GM20431 (cell line): Measurements from ENCODE around the gene MICAL3.

ENCODE experiments used
- in situ Hi-C: fragments of 300-500 bp; cut with MseI, MboI; formaldehyde crosslinking; loops from one replicate; pipeline ENCODE4 v1.15.0; 2020; ENCODE audit warnings: low sequenced_read_pairs; ENCODE audit not compliant: unreplicated experiment

MICAL3 gene

GRCh38 chr22:17906978-17907747, 117.2 kb downstream of the MICAL3 start:
- in situ Hi-C loops: no loop called here

- in situ Hi-C loops: no loop called here
These were observed 118.9 kb downstream of the MICAL3 start for GRCh38 chr22:17905445-17905844.

GRCh38 chr22:17903564-17904295, 120.6 kb downstream of the MICAL3 start:
- in situ Hi-C loops: no loop called here

- in situ Hi-C loops: no loop called here
These were observed 121.4 kb downstream of the MICAL3 start for GRCh38 chr22:17902960-17903359.

- in situ Hi-C loops: loop anchor here (25.0 kb wide), 1 partner anchor 336 kb away; the partner anchor contains the start of gene SLC25A18
These were observed 126.0 kb downstream of the MICAL3 start for GRCh38 chr22:17898375-17898774.

- in situ Hi-C loops: loop anchor here (25.0 kb wide), 1 partner anchor 336 kb away; the partner anchor contains the start of gene SLC25A18
These were observed 126.5 kb downstream of the MICAL3 start for GRCh38 chr22:17897858-17898257.

- in situ Hi-C loops: loop anchor here (25.0 kb wide), 1 partner anchor 335 kb away; the partner anchor contains the start of gene SLC25A18
These were observed 126.9 kb downstream of the MICAL3 start for GRCh38 chr22:17897426-17897825.

GRCh38 chr22:17896586-17896985, 127.8 kb downstream of the MICAL3 start:
- in situ Hi-C loops: loop anchor here (25.0 kb wide), 1 partner anchor 334 kb away; the partner anchor contains the start of gene SLC25A18

- in situ Hi-C loops: loop anchor here (25.0 kb wide), 1 partner anchor 332 kb away; the partner anchor contains the start of gene SLC25A18
These were observed 130.3 kb downstream of the MICAL3 start for GRCh38 chr22:17893900-17894535.

GRCh38 chr22:17892376-17892775, 132.0 kb downstream of the MICAL3 start:
- in situ Hi-C loops: loop anchor here (25.0 kb wide), 1 partner anchor 330 kb away; the partner anchor contains the start of gene SLC25A18

GRCh38 chr22:17891481-17892167, 132.7 kb downstream of the MICAL3 start:
- in situ Hi-C loops: loop anchor here (25.0 kb wide), 1 partner anchor 329 kb away; the partner anchor contains the start of gene SLC25A18

GRCh38 chr22:17890892-17891291, 133.5 kb downstream of the MICAL3 start:
- in situ Hi-C loops: loop anchor here (25.0 kb wide), 1 partner anchor 329 kb away; the partner anchor contains the start of gene SLC25A18

GRCh38 chr22:17890245-17890671, 134.1 kb downstream of the MICAL3 start:
- in situ Hi-C loops: loop anchor here (25.0 kb wide), 1 partner anchor 328 kb away; the partner anchor contains the start of gene SLC25A18

GRCh38 chr22:17888855-17889254, 135.5 kb downstream of the MICAL3 start:
- in situ Hi-C loops: loop anchor here (25.0 kb wide), 1 partner anchor 327 kb away; the partner anchor contains the start of gene SLC25A18

- in situ Hi-C loops: loop anchor here (25.0 kb wide), 1 partner anchor 326 kb away; the partner anchor contains the start of gene SLC25A18
These were observed 135.9 kb downstream of the MICAL3 start for GRCh38 chr22:17888439-17888838.

- in situ Hi-C loops: loop anchor here (25.0 kb wide), 1 partner anchor 323 kb away; the partner anchor contains the start of gene SLC25A18
These were observed 139.5 kb downstream of the MICAL3 start for GRCh38 chr22:17884893-17885292.

GRCh38 chr22:17884084-17884483, 140.3 kb downstream of the MICAL3 start:
- in situ Hi-C loops: loop anchor here (25.0 kb wide), 1 partner anchor 322 kb away; the partner anchor contains the start of gene SLC25A18

GRCh38 chr22:17883356-17883755, 141.0 kb downstream of the MICAL3 start:
- in situ Hi-C loops: loop anchor here (25.0 kb wide), 1 partner anchor 321 kb away; the partner anchor contains the start of gene SLC25A18

- in situ Hi-C loops: loop anchor here (25.0 kb wide), 1 partner anchor 320 kb away; the partner anchor contains the start of gene SLC25A18
These were observed 141.6 kb downstream of the MICAL3 start for GRCh38 chr22:17882727-17883126.
